PC-3 (cell line): ENCODE data around the gene STAT4.

Experiments
- CTCF ChIP-seq: fragments of 300-600 bp; sonication (generic); conservative IDR thresholded peaks from 2 replicates; pipeline ENCODE4 v1.5.1; 2017; ENCODE audit warnings: antibody characterized with exemption, low read depth, mild to moderate bottlenecking, low read length
- EZH2 ChIP-seq: fragments of 300-600 bp; sonication (generic); IDR thresholded peaks from one replicate; pipeline ENCODE4 v1.6.1; 2017; ENCODE audit warnings: antibody characterized with exemption, mild to moderate bottlenecking, low read length; ENCODE audit not compliant: unreplicated experiment

DNA sequence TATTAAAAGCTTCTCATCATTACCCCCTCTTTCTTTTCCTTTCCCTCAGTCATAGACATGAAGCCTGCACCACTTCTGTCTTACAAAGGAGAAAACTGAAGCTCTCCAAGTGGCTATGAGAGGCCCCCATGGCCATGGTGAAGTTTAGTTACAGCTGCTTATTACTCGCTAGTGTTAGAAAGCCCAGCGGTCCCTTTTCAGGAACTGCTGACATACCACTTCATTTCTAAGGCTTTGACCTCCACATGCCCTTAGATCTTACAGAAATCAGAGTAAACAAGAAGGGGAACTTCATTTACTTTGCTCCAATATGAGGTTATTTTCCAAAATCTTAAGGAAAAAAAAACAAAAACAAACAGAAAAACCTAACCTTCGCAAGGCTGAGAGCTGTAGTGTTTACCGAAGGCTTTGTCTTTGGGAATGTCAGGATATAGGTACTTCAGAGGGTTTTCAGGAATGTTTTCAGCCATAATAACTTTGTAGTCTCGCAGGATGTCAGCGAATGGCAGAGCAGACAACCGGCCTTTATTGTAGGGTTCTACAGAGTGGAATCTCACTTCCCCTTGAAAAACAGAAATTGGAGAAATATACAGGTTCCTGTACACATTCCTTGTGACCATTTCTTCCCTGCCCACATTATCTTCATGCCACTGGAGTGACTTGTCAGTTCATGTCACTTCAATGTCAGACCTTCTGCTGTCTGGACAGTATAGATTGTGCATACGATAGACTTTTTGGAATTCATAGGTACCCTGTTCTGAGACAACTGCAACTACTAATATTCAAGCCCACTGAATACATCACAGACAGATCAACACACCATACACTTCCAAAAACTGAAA lies 118.0 kb downstream of the STAT4 start:
- TF ChIP-seq EZH2: no peak
- no peak for TF ChIP-seq CTCF
